Activated CD8-positive, alpha-beta memory T cell treated with anti-CD3 and anti-CD28 coated beads for 24 hours (primary cell): Measurements from ENCODE around the gene IGSF21.
"Not testable (repeated sequence)": the region's sequence is repeated elsewhere in the genome, so short reads cannot be mapped to it uniquely, and the experiment has no call there.

Experiments used
- DNase-seq: peaks from one replicate; pipeline ENCODE4 v3.0.0-alpha.2; 2020

Gene IGSF21

DNA sequence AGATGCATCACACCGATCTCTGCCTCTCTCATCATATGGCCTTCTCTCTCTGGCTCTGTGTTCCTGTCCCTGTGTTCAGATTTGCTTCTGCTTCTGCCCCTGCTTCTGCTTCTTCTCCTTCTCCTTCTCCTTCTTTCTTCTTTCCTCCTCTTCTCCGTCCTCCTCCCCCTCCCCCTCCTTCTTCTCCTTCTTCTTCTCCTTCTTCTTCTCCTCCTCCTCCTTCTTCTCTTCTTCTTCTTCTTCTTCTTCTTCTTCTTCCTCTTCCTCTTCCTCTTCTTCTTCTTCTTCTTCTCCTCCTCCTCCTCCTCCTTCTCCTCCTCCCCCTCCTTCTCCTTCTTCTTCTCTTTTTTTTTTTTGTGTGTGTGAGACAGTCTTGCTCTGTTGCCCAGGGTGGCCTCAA is 233.2 kb downstream of the IGSF21 start:
- DNase-seq, result no peak

DNA sequence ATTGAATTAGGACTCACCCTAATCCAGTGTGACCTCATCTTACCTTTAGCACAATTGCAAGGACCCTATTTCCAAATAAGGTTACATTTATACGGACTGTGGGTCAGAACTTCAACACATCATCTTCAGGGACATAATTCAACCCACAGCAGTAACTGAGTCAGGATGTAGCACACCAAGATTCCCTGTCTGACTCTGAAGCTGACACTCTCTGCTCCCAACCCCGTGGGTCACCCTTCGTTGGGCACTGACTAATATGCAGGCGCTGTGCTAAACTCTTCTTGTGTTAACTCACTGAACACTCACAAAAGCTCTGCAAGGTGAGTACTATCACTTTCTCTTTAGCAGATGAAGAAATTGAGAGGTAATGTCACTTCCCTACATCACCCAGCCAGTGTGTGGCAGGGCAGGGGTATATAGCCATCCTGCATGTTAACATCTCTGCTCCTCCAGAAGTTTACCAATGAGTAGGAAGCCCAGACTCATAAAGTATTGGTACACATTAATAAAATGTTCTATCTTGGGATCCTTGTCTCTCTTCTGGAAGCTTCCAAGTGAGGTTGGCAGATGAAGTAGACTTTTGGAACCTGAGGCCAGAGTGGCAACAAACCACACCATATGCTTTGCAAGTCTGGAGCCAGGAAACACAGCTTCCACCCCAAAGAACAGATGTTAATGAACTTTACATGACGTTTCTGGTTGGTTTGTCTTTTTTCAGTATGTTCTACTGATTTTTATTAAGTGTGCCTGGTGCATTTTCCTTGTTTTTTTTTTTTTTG is 233.9 kb downstream of the IGSF21 start:
- no peak for DNase-seq

DNA sequence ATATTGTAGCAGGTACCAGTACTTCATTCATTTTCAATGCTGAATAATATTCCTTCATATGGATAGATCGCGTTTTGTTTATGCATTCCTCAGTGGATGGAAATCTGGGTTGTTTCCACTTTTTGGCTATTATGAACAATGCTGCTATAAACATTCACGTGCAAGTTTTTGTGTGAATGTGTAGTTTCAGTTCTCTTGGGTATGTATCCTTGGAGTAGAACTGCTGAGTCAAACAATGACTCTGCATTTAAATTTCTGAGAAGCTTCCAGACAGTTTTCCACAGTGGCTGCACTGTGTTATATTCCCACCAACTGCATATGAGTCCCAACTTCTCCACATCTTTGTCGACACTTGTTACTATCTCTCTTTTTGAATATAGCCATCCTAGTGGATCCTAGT is 235.1 kb downstream of the IGSF21 start:
- DNase-seq, result no peak

DNA sequence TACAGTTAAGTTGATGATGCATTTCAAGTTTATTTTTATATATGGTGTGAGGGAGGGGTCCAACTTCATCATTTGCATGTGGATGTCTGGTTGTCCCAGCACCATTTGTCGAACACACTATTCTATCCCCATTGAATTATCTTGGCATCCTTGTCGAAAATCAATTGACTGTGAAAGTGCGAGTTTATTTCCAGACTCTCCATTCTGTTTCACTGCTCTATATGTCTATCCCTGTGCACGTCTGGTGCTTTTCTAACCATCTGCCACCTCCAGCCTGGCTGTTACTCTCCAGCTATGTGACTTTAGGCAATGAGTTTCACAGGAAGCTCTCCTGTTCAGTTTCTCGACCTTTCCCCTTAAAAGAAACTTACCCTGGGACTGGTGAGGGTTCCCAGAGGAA is 236.0 kb downstream of the IGSF21 start:
- DNase-seq, result no peak

DNA sequence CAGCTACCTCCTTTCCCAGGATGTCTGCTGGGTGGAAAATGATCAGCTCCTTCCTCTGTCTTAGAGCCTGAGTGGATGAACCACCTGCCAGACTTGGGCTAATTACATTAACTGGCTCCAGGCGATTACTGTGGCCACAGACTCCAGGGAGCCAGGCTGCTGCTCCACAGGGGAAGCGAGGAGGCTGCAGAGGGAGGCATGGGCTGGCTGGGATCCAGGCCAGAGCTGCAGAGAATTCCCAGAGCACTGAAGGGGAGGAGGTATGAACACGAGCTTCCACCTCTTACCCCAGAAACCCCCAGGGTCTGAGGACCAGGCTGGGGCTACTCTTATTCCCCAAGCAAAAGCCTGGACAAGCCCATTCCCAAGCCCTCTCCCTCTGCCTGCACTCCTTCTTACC is 237.2 kb downstream of the IGSF21 start:
- DNase-seq, result no peak

DNA sequence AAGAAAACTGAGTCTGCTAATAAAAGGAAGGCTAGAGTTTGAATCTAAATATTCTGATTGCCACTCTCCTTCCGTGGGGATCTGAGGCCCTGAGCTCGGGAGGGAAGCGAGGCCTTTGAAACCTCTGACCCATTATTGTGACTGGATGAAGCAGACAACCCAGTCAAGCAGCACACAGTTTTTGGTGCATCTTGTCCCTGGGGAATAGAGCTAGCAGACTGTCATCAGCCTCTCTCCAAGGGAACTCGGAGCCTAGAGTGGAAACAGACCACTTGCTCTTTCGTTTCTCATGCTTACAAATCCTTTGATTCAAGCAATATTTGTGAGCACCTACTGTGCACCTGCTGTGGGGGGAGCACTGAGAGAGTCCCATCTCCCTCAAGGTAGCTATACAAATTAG is 240.0 kb downstream of the IGSF21 start:
- DNase-seq, result no peak

DNA sequence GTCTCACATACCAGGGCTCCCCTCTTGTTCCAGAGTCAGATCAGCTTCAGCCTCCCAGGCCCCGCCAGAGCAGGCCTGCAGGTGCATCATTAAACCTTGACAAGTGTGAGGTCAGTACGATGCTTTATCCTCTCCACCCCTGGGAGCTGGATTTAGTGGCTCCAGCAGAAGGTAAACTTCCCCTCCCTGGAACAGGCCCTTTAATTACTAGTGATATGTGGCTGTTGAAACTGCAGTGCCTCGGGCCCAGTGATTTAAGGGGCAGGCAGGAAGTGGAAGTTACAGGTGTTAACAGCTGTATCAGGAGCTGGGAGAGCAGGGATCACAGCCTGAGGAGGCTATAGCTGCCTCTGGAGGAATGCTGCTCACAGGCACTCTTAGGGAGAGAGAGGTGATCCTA is 240.8 kb downstream of the IGSF21 start:
- no peak for DNase-seq

DNA sequence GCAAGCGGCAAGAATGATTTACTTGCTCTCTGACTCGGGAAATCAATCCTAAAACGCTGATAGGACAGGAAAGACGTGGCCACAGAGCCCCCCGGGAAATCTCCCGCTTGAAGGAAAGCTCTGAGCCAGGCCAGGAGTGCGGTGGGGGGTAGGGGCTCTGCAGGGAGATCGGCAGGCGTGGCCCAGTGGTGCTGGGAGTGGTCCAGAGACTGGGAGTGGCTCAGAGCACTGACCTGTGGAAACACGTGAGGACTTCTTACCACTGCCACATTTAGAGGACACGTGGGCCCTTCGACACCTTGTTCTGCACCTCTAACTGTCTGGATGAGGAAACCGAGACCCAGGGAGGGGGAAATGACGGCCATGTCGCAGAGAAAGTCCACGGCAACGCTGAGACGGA is 243.1 kb downstream of the IGSF21 start:
- no peak for DNase-seq

DNA sequence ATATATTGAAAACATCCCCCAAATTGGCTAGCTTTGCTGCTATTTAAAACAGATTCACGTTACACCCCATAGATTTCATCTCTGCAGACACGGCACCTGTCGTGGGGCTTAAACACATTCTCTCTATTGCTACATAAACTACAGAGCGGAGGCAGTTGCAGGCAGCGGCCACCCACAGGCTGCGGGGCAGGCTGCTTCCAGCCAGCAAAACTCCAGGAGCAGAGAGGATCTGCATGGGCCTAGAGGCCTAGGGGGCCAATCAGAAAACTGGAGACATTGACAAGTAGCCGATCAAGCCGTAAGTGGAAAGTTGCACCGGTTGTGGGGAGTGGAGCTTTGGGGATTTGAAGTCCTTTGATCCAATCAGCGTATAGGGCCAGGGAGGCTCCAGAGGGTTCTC is 244.1 kb downstream of the IGSF21 start:
- no peak for DNase-seq

DNA sequence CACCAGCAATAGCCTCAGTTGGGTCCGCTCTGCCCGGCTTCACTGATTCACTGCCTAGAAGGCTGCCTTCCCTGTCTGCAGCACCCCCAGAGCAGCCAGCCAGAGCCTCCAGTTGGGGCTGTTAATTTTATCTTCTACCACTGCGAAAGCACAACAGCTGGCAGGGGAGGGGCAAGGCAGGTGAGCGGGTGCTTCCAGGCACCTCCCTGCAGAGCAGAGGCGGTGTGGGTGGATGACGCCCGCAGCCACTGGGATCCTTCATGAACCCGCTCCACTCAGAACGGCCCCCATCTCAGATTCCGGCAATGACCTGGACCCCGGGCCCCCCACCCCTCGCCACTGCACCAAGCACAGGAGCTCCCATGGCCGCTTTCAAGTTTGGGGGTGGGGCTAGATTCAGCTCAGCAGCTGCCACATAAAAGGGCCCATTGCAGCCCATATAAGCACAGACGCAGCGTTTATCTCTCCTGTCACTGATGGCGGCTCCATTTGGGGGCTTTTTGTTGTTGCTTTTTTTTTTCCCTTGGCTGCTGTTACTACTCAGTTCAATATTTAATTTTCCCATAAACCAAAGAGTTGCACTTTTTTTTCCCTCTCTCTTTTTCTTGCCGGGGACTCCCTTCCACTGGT is 245.2 kb downstream of the IGSF21 start:
- no peak for DNase-seq

DNA sequence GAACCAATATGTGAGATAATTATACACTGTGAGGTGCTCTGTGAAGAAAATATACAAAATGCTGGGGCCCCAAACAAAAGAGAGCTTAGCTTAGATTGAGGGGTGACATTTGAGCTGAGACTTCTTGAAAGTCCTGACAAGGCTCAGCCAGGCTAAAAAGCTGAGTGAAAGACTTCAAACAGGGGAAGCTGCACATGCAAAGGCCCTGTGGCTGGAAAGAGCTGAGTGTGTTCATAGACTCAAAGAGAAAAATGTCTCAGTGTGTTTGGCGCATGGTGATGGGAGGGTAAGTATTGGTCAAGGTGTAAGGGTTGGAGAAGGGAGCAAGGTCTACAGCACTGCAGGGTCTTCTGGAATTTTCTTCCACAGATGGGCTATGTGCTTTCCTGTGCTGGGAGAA is 245.9 kb downstream of the IGSF21 start:
- DNase-seq, result no peak

DNA sequence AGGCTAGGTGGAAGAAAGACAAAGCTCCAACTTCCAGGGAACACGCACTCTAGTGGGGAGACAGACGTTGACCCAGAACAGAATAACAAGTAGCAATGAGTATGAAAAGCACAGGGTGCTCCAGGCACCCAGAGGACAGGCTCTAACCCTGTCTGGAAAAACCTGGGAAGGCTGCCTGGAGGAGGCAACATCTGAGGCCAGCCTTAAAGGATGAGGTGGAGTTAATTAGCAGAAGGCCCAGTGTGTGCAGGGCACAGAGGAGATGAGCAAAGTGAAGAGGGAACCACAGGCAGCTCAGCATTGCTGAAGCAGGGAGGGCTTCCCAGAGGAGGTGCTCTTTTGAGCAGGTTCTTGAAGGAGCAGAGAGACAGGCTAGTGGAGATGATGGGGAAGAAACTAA is 246.4 kb downstream of the IGSF21 start:
- DNase-seq, result no peak

DNA sequence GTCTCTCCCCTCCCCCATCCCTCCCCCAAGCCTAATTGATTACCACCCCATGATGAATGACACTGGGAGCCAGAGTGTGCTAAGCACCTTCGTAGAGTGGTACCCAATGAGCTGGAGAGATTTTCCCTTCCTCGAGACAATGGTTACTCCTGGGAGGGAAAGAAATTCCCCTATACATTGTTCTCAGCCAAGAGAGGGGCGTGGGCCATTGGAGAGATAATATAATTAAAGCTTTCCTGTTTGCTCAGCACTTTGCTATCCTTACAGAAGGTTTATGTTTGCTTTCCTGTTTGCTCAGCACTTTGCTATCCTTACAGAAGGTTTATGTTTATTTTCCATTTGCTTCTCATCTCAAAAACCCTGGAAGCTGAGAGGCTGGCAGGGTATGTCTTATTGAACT is 247.0 kb downstream of the IGSF21 start:
- no peak for DNase-seq

DNA sequence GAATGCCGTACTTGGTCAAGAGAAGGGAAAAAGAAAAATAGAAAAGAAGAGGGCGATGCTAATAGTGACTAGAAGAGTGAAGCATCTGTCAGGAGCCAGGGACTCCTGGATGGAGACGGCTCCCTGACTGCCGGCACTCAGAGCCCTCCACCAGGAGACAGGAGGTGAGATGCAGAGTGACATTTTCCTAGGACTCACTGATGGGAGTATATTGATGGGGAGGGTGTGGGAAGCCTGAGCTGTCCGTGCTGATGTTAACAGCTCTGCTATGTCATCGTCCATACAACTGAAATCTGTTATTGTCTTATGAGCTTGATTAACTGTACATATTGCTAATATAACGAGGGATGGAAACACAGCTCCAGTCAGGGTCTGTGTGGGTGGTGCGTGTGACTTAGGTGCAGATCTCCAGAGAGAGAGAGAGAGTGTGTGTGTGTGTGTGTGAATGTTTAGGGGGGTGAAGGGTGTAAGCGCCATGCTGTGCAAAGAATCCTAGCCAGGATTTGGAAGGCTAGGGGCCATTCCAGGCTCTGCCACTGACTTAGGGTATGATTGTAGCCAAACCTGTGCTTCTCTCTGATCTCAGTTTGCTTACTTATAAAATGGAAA is 250.1 kb downstream of the IGSF21 start:
- no peak for DNase-seq

DNA sequence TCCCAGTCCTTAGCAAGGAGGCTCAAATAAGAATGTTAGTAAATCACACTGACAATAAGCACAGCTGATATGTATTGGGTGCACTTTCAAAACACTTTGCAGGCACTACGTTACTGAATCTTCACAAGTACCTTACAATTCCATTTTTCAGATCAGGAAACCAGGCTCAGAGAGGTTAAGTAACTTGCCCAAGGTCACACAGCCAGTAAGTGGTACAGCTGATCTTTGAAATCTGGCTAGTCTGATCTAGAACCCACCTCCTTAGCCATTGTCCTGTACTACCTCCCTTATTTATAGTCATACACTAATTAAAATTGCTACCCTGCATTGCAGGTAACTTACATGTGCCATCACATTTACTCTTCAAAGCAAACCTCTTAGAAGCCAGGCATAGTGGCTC is 251.0 kb downstream of the IGSF21 start:
- no peak for DNase-seq

DNA sequence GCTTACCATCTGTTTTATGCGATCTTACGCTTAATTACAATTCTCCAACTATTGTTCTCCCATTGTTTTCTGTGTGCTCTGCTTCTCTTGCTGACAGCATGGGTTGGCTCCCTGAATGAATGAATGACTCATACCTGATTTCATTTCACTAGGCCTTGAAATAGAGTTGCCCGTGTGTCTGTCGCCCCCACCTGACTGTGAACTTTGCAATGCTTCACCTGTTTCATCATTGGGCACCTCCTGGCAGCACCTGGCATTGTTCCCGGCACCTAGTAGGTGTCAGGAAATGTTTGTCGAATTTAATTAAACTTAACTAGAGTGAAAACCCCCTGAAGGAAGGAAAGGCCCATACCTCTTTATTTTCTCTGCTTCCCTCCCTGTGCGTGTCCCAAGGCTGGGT is 252.7 kb downstream of the IGSF21 start:
- no peak for DNase-seq

DNA sequence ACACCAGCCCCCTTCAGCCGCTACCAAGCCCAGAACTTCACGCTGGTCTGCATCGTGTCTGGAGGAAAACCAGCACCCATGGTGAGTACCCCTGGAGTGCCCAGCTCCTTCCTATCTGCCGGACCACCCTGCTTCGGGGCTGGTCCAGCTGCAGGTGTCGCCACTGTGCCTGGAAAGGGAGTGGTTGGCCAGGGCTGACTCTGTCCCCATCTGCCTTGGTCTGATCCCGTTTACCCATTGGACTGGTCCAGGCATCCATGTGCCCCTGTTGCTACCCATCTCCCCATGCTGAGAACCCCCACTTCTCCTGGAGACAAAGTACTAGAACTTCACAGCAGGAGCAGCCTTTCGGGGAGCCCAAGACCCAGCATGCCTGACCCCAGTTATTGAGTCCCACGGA is 254.6 kb downstream of the IGSF21 start:
- no peak for DNase-seq

DNA sequence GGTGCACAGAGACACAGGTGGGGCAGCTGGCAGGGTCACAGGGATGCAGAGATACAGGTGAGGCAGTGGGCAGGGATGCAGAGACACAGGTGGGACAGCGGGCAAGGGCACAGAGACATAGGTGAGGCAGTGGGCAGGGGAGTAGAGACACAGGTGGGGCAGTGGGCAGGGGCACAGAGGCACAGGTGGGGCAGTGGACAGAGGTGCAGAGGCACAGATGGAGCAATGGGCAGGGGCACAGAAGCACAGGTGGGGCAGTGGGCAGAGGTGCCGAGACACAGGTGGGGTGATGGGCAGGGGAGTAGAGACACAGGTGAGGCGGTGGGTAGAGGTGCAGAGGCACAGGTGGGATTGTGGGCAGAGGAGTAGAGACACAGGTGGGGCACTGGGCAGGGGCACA is 255.8 kb downstream of the IGSF21 start:
- no peak for DNase-seq

DNA sequence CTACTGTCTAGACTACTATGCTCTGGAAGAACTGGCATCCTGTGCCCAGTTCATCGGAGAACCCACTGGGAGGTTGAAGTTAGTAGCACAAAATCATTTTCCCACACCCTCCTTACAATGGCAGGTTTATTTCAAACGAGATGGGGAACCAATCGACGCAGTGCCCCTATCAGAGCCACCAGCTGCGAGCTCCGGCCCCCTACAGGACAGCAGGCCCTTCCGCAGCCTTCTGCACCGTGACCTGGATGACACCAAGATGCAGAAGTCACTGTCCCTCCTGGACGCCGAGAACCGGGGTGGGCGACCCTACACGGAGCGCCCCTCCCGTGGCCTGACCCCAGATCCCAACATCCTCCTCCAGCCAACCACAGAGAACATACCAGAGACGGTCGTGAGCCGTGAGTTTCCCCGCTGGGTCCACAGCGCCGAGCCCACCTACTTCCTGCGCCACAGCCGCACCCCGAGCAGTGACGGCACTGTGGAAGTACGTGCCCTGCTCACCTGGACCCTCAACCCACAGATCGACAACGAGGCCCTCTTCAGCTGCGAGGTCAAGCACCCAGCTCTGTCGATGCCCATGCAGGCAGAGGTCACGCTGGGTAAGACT is 257.6 kb downstream of the IGSF21 start:
- DNase-seq, result no peak

DNA sequence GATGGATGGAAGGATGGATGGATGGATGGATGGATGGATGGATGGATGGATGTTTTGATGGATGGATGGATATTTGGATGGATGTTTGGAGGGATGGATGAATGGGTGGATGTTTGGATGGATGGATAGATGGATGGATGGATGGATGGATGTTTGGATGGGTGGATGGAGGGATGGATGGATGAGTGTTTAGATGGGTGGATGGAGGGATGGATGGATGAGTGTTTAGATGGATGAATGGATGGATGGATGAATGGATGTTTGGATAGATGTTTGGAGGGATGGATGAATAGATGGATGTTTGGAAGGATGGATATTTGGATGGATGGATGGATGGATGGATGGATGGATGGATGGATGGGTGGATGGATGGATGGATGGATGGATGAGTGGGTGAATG is 264.9 kb downstream of the IGSF21 start:
- not testable (repeated sequence) for DNase-seq

DNA sequence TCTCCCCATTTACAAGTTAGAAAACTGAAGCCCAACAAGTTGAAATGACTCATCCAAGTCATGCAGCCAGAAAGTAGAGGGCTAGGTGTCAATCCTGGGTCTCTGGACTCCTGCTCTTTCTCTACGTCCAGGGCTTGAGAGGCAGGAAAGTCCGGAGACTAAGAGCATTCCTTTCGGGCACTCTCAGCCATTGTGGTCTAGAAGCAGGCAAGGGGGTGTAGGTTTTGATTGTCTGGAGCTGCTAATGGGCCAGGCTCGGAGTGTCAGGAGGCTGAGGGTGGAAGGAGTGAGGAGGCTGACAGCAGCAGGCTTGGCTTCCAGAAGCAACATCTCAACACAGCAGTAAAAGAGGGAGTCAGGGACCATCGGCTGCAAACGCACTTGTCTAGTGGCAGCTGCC is 265.6 kb downstream of the IGSF21 start:
- DNase-seq, result no peak

DNA sequence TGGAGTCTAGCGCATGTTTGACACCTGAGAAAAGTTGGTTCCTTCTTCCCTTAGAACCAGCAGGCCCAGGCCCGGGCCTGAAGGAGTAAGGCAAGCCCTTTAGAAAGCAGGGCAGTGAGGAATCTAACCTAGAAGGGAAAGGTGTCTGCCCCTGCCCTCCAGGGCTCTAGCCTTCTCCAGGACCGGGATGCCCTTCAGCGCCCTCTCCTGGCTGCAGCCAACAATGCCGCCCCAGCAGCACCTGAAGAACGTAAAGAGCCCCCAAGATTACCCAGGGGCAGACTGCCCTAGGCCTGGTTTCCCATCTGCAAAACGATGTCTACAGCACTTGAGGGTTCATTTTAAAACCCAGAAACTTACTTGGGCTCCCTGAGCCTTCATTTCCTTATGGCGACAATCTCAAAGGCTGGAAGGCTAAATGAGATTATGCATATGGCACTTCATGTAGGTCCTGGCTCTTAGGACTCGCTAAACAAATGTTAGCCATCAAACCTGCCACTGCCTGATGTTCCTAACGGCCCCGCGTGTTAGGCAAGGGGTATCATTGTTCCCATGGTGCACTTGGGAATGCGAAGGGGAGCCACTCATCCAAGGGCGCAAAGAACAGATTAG is 266.4 kb downstream of the IGSF21 start:
- no peak for DNase-seq

DNA sequence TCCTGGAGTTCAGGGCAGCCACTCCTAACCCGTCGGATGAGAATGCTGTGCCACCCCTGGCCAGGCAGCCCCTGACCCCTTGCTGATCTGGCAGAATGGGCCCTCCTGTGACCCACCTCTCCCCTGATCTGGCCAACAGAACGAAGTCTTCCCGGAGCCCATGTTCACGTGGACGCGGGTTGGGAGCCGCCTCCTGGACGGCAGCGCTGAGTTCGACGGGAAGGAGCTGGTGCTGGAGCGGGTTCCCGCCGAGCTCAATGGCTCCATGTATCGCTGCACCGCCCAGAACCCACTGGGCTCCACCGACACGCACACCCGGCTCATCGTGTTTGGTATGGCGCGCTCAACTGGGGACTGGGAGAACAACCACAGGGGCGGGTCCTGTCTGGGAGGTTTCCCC is 269.1 kb downstream of the IGSF21 start:
- no peak for DNase-seq

DNA sequence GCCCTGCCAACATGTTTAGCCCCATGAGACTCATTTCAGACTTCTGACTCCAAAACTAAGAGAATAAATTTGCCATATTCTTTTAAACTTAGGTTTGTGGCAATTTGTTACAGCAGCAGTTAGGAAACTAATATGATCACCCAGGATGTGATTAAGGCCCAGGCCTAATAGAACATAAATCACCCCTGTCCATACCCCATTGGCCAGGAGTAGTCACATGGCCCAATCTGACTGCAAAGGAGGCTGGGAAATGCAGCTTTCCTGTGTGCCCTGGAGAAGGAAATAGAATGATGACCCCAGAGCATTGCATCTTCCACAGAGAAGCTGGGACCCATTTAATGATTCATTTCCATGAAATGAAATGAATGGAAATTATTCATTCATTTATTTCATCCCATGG is 272.7 kb downstream of the IGSF21 start:
- no peak for DNase-seq
